Activated T-cell treated with anti-CD3 and anti-CD28 coated beads for 1 hour (primary cell): ENCODE data around the gene PLP2.
A peak's percentile ranks its signal among the peaks of the same experiment; 100 is the strongest.
"Not testable (repeated sequence)": the region's sequence is repeated elsewhere in the genome, so short reads cannot be mapped to it uniquely, and the experiment has no call there.

ENCODE experiments used
- DNase-seq: peaks from one replicate; pipeline ENCODE4 v3.0.0-alpha.2; 2020; ENCODE audit warnings: low read depth

PLP2 gene, protein sequence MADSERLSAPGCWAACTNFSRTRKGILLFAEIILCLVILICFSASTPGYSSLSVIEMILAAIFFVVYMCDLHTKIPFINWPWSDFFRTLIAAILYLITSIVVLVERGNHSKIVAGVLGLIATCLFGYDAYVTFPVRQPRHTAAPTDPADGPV

DNA sequence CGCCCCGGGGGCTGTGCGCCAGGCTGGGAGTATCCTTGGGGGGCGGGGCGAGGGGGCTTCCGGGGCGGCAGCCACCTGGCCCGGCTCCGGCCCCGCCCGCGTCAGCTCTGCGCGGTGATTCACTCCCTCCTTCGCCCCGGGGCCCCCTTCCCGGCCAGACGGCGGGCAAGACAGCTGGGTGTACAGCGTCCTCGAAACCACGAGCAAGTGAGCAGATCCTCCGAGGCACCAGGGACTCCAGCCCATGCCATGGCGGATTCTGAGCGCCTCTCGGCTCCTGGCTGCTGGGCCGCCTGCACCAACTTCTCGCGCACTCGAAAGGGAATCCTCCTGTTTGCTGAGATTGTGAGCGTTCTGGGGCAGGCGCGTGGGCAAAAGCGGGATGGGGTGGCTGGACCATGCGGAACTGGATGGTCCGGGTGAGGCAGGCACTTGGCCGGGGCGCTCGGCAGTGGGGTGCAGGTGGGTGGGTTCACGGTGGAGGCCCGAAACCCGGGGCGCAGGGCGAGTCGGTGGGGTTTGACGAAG lies at the start of gene PLP2:
Gene PLP2, plus strand, starts transcription at position 147 of the 528 bp plus-strand sequence. Its CDS starts 103 bp downstream, at position 250.
- DNase-seq = peak; percentile 67

DNA sequence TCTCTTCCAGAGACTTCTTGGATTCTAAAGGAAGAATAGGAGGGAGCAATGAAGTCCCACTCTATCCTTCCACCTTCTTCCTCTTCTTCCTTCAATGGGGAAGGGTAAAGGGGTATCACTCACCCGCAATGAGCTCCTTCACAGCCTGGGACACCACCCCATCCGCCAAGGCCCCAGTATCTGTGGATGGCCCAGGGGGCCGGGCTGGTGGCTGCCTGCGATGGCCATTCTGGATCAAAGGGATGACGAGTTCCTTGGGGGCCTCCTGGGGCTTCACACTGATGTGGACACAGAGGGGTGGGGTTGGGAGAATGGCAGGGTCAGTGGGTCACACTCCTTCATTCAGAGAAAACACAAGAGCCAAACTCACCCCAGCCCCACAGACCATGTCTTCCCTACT lies 49.2 kb upstream of the PLP2 start:
- no peak for DNase-seq

DNA sequence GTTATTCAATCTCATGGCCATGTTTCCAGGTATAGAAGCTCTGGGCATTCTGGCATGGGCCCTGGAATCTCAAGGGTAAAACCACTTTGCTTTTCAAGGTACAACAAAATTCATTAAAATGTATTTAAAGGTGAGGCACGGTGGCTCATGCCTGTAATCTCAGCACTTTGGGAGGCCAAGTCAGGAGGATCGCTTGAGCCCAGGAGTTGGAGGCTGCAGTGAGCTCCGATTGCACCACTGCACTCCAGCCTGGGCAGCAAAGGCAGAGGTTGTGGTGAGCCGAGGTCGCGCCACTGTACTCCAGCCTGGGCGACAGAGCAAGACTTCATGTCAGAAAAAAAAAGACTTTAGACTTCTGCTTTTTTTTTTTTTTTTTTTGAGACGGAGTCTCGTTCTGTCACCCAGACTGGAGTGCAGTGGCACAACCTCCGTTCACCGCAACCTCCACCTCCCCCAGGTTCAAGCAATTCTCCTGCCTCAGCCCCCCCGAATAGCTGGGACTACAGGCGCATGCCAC lies 43.9 kb upstream of the PLP2 start:
- not testable (repeated sequence) for DNase-seq

DNA sequence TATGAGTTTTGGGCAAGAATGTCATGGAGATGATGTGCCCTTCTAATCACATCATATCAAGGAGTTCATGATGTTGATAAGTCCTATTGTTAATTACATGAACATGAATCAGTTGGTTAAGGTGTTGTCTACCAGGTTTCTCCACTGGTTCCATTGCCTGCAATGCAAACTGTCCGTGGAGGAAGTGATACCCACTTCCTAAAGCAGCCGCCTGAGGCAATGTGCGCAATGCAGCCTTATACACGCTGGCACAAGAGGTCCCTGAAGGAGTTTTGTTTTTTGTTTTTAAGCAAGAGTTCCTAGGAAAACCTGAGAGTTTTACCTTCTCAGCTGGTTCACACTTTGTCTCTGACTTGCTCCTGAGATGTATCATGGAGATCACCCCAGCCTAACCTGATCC lies 42.3 kb upstream of the PLP2 start:
- DNase-seq = no peak

DNA sequence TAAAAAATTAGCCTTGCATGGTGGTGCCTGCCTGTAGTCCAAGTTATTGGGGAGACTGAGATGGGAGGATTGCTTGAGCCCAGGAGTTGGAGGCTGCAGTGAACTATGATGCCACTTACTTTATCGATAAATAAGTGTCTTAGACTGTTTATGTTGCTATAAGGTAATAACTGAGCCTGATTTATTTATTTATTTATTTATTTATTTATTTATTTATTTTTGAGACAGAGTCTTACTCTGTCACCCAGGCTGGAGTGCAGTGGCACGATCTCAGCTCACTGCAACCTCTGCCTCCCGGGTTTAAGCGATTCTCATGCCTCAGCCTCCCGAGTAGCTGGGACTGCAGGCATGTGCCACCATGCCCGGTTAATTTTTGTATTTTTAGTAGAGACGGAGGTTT lies 39.4 kb upstream of the PLP2 start:
- DNase-seq = not testable (repeated sequence)

DNA sequence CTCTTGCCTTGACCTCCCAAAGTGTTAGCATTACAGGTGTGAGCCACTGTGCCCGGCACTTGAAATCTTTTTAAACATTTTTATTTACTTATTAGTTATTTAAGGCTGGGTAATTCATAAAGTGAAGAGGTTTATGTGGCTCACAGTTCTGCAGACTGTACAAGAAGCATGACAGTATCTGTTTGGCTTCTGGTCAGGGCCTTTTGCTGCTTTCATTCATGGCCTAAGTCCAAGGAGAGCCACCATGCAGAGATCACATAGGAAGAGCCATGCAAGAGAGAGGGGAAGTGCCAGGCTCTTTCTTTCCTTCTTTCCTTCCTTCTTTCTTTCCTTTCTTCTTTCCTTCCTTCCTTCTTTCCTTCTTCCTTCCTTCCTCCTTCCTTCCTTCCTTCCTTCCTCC lies 37.9 kb upstream of the PLP2 start:
- DNase-seq = no peak

DNA sequence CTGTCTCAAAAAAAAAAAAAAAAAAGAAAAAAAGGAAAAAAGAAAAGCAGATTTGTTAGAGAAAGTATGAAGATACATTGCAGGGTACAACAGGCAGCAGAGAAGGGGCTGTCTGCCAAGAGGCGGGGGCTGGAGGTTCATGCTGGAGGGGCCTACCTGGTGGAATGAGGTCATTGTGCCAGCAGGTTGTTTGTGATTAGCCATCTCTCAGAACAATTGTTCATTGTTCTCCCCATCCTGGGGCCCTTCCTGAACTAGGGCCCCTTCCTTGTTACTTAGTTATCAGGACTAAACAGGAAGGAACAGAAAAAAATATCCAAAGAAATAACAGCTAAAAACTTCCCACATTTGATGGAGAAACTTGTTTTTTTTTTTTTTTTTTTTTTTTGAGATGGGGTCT lies 34.2 kb upstream of the PLP2 start:
- DNase-seq = no peak

DNA sequence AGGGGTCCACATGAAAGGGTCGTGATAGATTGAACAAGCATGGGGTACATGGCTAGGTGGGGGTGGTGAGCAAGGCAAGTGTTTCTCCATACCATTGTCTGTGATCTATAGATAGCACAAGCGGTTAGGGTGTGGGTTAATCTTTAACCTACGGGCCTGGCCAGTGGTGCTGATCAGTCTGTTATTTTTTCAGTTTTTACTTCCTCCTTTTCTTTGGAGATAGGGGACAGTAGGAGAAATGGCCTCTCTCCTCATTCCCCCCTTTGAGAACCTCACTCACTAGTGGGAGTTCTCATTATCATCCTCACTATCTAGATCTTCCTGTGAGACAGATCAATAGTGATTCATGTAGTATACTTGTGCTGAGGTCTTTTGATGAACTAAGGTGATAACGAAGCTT lies 32.0 kb upstream of the PLP2 start:
- no peak for DNase-seq

DNA sequence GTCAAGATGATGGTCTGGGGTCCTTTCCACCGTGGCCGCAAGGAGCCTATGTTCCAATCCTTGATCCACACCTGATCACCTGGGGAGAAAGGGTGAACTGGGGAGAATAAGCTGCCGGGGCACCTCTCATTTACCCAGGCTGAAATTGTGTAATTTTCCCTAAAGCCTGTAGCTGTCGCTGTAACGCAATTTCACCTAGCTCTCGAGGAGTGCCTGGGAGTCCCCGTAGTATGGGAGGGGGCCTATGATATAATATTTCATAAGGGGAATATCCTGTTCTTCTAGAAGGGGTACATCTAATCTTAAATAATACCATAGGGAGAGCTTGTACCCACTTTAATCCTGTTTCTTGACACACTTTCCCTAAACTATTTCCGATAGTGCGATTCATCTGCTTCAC lies 29.4 kb upstream of the PLP2 start:
- DNase-seq = not testable (repeated sequence)

DNA sequence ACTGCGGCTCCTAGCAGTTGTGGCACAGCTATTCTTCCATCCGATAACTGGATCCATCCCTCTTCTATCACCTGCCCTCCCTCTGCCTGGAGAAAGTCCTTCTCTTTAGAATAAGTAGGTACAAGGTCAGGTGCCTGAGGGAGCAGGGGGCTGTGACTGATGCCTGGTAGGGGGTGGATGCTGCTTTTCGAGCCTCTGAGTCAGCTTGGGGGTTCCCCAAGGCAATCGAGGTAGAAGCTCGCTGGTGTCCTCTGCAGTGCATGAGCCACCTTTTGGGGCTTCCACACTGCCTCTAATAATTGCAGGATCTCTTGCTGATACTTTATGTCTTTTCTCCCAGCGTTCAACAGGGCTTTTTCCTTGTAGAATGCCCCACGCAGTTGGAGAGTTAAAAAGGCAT lies 28.5 kb upstream of the PLP2 start:
- DNase-seq = not testable (repeated sequence)

DNA sequence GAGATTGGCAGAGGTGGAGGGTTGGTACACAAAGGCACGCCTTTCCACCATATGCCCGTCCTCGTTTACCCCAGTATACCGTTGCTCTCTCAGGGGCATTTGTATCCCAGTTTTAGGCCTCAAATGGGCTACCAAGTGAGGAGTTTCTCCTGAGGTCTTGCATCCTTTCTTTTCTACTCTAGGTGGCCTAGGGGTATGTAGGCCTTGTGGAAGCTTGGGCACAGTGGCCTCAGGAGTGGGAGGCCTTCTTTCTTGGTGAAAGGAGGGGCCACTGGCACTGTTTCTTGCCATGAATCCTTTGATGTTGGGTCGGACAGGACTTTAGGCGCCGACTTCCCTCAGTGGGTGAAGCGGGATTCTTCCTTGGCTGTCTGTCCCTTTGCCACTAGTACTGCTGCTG lies 24.4 kb upstream of the PLP2 start:
- no peak for DNase-seq

DNA sequence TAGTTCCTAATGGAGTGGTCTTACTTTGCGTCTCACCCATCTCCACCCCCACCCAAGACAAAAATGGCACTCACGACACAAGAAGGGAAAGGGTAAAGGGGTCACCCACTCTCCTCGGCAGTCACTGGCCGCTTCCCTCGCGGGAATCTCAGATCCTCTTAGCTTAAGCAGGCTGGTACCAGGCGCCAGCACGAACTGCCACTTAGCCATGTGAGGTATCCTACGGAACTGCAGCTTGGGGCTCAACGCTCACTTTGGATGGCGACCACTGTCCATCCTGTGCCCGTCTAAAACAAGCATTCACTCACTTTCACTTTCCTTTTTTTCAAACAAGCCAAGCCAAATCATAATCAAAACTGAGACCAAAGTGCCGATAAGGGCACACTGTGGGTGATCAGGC lies 23.8 kb upstream of the PLP2 start:
- DNase-seq = no peak

DNA sequence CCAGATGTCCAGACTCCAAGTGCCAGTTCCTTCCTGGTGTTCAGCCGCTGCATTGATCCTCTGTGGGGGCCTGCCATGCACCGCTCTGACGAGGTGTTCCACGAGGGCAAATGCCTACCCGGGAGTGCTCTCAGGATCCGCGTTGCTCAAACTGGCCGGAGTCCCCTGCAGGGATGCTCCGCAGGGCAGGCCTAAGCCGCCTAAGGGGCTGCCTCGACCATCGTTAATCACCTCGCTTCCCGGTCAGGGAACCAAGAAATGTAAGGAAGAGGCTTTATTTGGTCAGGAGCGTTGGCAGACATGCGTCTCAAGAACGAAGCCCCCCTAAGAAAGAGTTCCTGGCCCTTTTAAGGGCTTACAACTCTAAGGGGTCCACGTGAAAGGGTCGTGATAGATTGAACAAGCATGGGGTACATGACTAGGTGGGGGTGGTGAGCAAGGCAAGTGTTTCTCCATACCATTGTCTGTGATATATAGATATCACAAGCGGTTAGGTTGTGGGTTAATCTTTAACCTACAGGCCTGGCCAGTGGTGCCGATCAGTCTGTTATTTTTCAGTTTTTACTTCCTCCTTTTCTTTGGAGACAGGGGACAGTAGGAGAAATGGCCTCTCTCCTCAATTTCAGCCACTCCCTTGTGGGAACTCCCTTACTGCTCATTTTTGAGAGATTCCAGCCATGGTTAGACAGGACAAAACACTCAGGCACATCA lies 23.2 kb upstream of the PLP2 start:
- DNase-seq = not testable (repeated sequence)

DNA sequence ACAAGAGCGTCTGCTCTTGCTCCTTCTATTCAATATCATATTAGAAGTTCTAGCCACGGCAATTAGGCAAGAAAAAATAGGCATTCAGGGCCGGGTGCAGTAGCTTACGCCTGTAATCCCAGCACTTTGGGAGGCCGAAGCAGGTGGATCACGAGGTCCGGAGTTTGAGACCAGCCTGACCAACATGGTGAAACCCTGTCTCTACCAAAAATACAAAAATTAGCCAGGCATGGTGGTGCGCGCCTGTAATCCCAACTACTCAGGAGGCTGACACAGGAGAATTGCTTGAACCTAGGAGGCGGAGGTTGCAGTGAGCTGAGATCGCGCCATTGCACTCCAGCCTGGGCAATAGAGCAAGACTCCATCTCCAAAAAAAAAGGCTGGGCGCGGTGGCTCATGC lies 22.4 kb upstream of the PLP2 start:
- not testable (repeated sequence) for DNase-seq

DNA sequence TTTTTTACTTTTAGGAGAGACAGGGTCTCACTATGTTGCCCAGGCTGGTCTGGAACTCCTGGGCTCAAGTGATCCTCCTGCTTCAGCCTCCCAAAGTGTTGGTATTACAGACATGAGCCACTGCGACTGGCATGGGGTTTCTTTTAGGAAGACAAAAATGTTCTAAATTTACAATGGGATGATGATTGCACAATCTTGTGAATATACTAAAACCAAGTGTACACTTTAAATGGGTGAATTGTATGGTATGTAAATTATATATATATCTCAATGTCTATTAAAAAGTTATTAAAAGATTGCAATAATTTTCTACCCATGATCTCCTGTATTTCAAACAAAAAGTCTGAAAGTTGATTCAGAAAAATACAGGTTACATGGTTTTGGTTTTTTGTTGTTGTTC lies 18.2 kb upstream of the PLP2 start:
- DNase-seq = no peak

DNA sequence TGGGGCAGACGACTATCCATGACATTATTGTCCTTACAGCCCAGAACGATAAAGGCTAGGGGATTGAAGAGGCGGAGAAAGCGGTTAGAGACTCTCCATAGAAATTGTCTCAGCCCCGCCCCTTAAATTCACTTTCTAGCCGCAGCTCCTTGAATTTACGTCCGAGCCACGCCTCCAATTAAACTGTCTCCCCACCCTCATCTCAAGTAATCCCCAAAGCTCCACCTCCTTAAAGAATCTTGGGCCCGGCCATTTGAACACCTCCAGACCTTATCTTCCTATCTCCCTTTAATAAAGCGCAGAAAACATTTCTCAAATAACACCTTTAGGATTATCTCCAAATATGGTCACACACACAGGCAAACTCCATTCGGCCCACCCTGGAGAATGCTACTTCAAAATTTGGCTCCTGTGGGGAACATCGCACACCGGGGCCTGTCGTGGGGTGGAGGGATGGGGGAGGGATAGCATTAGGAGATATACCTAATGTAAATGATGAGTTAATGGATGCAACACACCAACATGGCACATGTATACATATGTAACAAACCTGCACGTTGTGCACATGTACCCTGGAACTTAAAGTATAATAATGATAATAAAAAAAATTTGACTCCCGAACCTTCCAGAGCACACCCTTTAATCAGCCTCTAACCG lies 16.3 kb upstream of the PLP2 start:
- DNase-seq = no peak

DNA sequence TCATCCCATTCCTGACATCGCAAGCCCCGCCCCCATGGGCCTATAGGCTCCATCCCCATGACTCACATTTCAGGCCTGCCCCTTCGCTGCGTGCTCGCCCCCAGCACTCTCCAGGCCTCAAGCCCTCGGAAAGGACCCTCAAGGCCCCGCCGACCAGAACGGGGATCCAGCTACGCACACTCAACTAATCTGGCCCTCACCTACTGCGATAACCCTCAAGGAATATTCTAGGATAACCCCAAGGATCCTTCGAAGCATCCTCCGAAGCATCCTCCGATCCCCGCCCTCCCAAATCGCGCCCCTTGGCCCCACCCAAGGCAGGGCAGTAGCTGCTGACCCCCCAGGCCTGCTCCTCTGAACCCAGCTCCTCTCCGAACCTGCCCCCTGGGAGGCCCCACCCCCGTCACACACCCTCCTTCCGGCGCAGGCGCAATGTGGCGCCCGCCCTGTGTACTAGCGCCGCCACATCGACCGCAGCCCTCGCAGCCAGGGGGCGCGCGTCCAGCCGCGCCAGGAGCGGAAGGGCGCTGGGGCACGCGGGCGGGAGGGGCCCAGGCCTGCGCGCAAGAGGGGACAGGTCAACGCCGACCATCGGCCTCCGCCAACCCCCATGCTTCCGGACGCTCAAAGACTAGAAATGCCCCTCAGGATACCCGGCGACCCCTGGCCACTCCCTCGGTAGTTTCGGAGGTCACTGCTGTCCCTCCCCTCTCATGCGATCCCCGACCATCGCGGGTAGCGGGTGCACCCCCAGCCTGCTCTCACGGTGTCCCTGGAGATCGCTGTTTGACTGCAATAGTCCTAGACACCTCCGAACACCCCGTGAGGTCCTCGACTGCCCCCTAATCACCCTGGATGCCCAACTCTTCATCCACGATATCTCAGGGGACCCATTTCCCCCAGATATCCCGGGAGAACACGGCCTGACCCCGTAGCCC lies 15.5 kb upstream of the PLP2 start:
- peak; percentile 80 for DNase-seq

DNA sequence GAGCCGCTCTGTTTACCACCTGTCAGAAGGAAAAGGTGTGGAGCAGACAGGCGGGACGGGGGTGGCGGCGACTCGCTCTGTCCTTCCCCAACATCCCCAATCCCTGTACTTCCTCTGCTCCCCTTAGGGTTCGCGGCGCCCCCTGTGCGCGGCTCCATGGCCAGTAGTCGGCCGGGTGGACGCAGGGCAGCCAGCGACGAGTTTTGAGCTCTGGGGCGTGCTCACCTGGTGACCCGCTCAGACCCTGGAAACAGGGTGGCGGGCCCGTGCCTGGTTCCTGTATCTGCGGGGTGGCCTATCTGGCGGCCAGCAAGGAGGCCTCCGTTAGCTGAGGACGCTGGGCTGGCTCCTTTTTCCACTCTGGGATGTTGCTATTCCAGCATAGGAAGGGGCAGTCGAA lies 14.5 kb upstream of the PLP2 start:
- DNase-seq = no peak

DNA sequence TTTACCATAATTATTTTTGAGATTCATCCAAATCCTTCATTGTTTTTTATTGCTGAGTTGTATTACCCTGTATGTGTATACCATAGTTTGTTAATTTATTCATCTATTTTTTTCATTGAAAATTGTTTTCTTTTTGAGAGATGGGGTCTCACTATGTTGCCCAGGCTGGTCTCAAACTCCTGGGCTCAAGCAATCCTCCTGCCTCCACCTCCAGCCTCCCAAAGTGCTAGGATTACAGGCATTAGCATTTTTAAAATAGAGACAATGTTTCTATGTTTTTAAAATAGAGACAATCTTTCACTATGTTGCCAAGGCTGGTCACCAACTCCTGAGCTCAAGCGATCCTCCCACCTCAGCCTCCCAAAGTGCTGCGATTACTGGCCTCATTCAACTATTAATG lies 10.8 kb upstream of the PLP2 start:
- no peak for DNase-seq

DNA sequence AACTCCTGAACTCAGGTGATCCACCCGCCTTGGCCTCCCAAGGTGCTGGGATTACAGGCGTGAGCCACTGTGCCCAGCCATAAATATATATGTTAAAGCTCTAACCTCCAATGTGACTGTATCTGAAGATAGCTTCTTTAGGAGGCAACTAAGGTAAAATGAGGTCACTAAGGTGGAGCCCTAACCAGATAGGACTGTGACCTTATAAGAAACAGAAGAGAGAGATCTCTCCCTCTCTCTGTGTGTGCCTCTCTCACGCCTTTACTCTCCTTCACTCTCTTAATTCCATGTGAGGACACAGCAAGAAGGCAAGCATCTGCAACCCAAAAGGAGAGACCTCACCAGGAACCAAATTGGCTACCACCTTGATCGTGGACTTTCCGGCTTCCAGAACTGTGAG lies 10.1 kb upstream of the PLP2 start:
- DNase-seq = no peak

DNA sequence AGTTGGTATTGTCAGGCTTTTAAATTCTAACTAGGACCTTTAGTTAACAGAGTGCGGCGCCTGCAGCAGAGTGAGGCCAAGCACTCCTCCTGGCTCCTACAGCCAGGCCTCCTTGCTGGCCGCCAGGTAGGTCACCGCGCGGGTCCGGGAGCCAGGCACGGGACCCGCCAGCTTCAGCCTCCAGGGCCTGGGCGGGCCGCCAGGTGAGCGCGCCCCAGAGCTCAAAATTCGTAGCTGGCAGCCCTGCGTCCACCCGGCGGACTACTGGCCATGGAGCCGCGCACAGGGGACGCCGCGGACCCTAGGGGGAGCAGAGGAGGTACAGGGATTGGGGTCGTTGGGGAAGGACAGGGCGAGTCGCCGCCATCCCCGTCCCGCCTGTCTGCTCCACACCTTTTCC lies 9.1 kb upstream of the PLP2 start, which contains the start of gene MAGIX:
Gene MAGIX, plus strand, starts transcription at position 139 of the 400 bp plus-strand sequence. Its CDS starts 132 bp downstream, at position 271.
- DNase-seq = no peak
